Measurements from ENCODE around the gene ARHGEF16.

Gene ARHGEF16

GRCh38 chr1:3501856-3502640 lies 47.6 kb downstream of the ARHGEF16 start:
- H3K4me1 ChIP-seq (ENCODE audit: insufficient read depth, low read length): no peaks in the 10 kb centered on the region
- H3K36me3 ChIP-seq (ENCODE audit: insufficient read depth, low read length): no peaks in the 10 kb centered on the region
- no peak overlapping the region for H3K27ac ChIP-seq (ENCODE audit: low read depth, low read length)
- H3K9me3 ChIP-seq (ENCODE audit: insufficient read depth, low read depth, low read length): no peaks in the 10 kb centered on the region
- H3K9ac ChIP-seq (ENCODE audit: low read depth, low read length): no peak overlapping the region
- WGBS: 59% methylated on average over 23 of the region's 26 CpGs
- H3K4me3 ChIP-seq (ENCODE audit: low read length): no peak overlapping the region
- H3K27me3 ChIP-seq (ENCODE audit: insufficient read depth, low read length): no peaks in the 10 kb centered on the region

DNA sequence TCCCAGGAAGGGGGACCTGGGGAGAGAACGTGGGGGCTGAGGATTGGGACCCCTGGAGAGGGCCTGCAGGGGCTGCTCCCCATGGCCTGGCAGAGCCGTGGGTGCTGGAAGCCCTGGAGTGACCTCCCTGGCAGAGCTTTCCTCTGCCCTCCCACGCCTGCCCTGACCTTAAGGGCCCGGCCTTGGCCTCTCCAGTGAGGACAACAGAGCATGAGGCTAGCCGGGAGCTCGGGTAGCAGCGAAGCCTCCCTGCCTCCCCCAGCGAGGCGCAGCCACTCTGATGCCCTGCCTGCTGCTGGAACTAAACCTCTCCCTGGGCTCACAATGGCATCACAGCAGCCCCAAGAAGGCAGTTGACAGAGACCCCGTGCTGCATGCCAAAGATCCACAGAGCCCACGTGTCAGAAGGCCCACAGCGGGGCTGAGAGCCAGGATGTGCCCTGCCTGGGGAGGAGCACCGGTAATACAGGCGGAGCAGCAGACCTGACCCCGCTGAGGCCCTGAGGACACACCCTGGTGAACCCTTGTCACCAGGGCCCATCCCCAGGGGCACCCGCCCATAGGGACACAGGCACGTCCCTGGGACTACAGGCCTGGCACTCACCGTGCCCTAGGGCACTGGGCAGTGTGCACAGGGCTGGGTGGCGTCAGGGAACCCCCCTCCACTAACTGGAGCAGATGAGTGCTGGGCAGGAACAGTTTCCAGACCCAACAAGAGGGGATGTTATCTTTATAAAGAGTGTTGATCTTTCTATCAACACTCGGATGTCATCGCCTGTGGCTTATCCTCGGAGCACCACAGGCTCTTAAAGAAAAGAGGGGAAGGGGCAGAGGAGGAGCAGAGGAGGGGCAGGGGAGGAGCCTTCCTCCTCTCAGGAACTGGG lies 48.4 kb downstream of the ARHGEF16 start:
- no peak overlapping the region for H3K4me3 ChIP-seq (ENCODE audit: low read length)
- H3K9me3 ChIP-seq (ENCODE audit: insufficient read depth, low read depth, low read length): no peaks in the 10 kb centered on the region
- no peak overlapping the region for H3K9ac ChIP-seq (ENCODE audit: low read depth, low read length)
- H3K27me3 ChIP-seq (ENCODE audit: insufficient read depth, low read length): no peaks in the 10 kb centered on the region
- no peaks in the 10 kb centered on the region for H3K4me1 ChIP-seq (ENCODE audit: insufficient read depth, low read length)
- H3K36me3 ChIP-seq (ENCODE audit: insufficient read depth, low read length): no peaks in the 10 kb centered on the region
- 89% methylated on average over 22 of the region's 22 CpGs for WGBS
- no peak overlapping the region for H3K27ac ChIP-seq (ENCODE audit: low read depth, low read length)

DNA sequence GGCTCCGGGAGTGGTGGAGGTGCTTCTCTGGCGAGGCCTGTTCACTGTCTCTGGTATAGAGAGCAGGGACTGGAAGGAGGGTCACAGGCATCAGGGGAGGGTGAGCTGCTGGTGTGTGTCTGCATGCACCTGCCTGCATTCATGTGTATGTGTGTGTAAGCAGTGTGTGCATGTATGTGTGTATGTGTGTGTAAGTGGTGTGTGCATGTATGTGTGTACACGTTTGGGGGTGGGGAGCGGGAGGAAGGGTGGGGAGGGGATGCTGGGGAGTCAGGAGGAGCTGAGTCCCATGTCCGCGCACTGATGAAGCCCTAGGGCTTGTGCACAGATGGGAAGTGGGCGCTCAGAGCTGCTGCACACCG lies 49.0 kb downstream of the ARHGEF16 start:
- no peak overlapping the region for H3K27ac ChIP-seq (ENCODE audit: low read depth, low read length)
- no peaks in the 10 kb centered on the region for H3K36me3 ChIP-seq (ENCODE audit: insufficient read depth, low read length)

GRCh38 chr1:3504151-3504821 lies 49.8 kb downstream of the ARHGEF16 start:
- Histone ChIP-seq H3K9ac (ENCODE audit: low read depth, low read length) (no peak overlapping the region), H3K9me3 (ENCODE audit: insufficient read depth, low read depth, low read length) (no peaks in the 10 kb centered on the region), H3K36me3 (ENCODE audit: insufficient read depth, low read length) (no peaks in the 10 kb centered on the region), H3K27me3 (ENCODE audit: insufficient read depth, low read length) (no peaks in the 10 kb centered on the region), H3K4me3 (ENCODE audit: low read length) (no peak overlapping the region), H3K27ac (ENCODE audit: low read depth, low read length) (no peak overlapping the region), H3K4me1 (ENCODE audit: insufficient read depth, low read length) (no peaks in the 10 kb centered on the region)
- 92% methylated on average over 31 of the region's 31 CpGs for WGBS

More for the DNA sequence above, 49.0 kb downstream of the ARHGEF16 start:
- WGBS: 85% methylated on average over 8 of the region's 8 CpGs
- Histone ChIP-seq H3K9me3 (ENCODE audit: insufficient read depth, low read depth, low read length) (no peaks in the 10 kb centered on the region), H3K9ac (ENCODE audit: low read depth, low read length) (no peak overlapping the region), H3K27me3 (ENCODE audit: insufficient read depth, low read length) (no peaks in the 10 kb centered on the region), H3K4me3 (ENCODE audit: low read length) (no peak overlapping the region), H3K4me1 (ENCODE audit: insufficient read depth, low read length) (no peaks in the 10 kb centered on the region)

DNA sequence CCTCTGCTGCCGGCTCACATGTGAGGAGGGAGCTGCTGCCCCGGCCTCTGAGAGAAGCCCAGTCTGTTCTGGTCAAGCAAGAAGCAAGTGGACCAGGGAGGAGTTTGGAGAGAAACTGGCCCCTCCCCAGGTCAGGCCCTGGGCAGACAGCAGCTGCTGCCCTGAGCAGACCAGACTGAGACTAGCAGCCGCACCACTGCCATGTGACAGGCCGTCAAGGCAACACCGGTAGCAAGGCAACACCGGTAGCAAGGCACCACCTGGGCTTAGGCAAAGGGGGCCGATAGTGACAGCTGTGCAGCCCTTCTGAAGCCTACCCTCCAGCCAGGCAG lies 50.3 kb downstream of the ARHGEF16 start:
- 91% methylated on average over 7 of the region's 7 CpGs for WGBS
- Histone ChIP-seq H3K9ac (ENCODE audit: low read depth, low read length) (no peak overlapping the region), H3K4me3 (ENCODE audit: low read length) (no peak overlapping the region), H3K27me3 (ENCODE audit: insufficient read depth, low read length) (no peaks in the 10 kb centered on the region), H3K9me3 (ENCODE audit: insufficient read depth, low read depth, low read length) (no peaks in the 10 kb centered on the region), H3K36me3 (ENCODE audit: insufficient read depth, low read length) (no peaks in the 10 kb centered on the region), H3K4me1 (ENCODE audit: insufficient read depth, low read length) (no peaks in the 10 kb centered on the region), H3K27ac (ENCODE audit: low read depth, low read length) (no peak overlapping the region)

GRCh38 chr1:3505161-3505560 lies 50.7 kb downstream of the ARHGEF16 start:
- no peaks in the 10 kb centered on the region for H3K36me3 ChIP-seq (ENCODE audit: insufficient read depth, low read length)
- no peak overlapping the region for H3K9ac ChIP-seq (ENCODE audit: low read depth, low read length)
- WGBS: 88% methylated on average over 20 of the region's 20 CpGs
- no peaks in the 10 kb centered on the region for H3K27me3 ChIP-seq (ENCODE audit: insufficient read depth, low read length)
- H3K4me1 ChIP-seq (ENCODE audit: insufficient read depth, low read length): no peaks in the 10 kb centered on the region
- H3K27ac ChIP-seq (ENCODE audit: low read depth, low read length): no peak overlapping the region
- H3K9me3 ChIP-seq (ENCODE audit: insufficient read depth, low read depth, low read length): no peaks in the 10 kb centered on the region
- H3K4me3 ChIP-seq (ENCODE audit: low read length): no peak overlapping the region

- no peaks in the 10 kb centered on the region for H3K27me3 ChIP-seq (ENCODE audit: insufficient read depth, low read length)
- no peak overlapping the region for H3K27ac ChIP-seq (ENCODE audit: low read depth, low read length)
Measured at GRCh38 chr1:3506041-3506440, 51.6 kb downstream of the ARHGEF16 start.

DNA sequence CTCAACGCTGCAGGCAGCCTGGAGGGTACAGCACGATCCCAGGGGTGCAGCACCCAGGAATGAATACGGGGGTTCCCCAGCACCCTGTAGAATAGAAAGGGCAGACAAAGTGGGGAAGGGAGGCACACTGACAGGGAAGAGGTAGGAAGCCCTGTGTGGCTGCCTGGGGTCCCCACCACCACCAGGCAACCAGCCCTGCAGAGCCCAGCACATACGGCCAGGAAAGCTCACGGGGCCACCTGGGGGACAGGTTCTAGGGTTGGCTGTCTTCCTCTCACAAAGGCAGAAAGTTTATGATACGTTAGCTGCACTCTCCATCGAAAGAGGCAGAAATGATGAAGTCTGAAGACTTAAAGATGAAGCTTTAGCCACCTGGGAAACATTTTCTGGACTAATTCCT lies 52.5 kb downstream of the ARHGEF16 start:
- H3K4me3 ChIP-seq (ENCODE audit: low read length): no peak overlapping the region
- H3K9me3 ChIP-seq (ENCODE audit: insufficient read depth, low read depth, low read length): no peaks in the 10 kb centered on the region
- H3K36me3 ChIP-seq (ENCODE audit: insufficient read depth, low read length): no peaks in the 10 kb centered on the region
- no peaks in the 10 kb centered on the region for H3K27me3 ChIP-seq (ENCODE audit: insufficient read depth, low read length)
- no peak overlapping the region for H3K27ac ChIP-seq (ENCODE audit: low read depth, low read length)
- WGBS: 92% methylated on average over 7 of the region's 7 CpGs
- H3K4me1 ChIP-seq (ENCODE audit: insufficient read depth, low read length): no peaks in the 10 kb centered on the region
- no peak overlapping the region for H3K9ac ChIP-seq (ENCODE audit: low read depth, low read length)

More at GRCh38 chr1:3506041-3506440, 51.6 kb downstream of the ARHGEF16 start:
- H3K4me3 ChIP-seq (ENCODE audit: low read length): no peak overlapping the region
- H3K36me3 ChIP-seq (ENCODE audit: insufficient read depth, low read length): no peaks in the 10 kb centered on the region
- no peaks in the 10 kb centered on the region for H3K9me3 ChIP-seq (ENCODE audit: insufficient read depth, low read depth, low read length)
- no peaks in the 10 kb centered on the region for H3K4me1 ChIP-seq (ENCODE audit: insufficient read depth, low read length)
- no peak overlapping the region for H3K9ac ChIP-seq (ENCODE audit: low read depth, low read length)
- WGBS: 95% methylated on average over 15 of the region's 15 CpGs

GRCh38 chr1:3507636-3508275 lies 53.3 kb downstream of the ARHGEF16 start:
- WGBS: 92% methylated on average over 11 of the region's 11 CpGs
- Histone ChIP-seq H3K27ac (ENCODE audit: low read depth, low read length) (no peak overlapping the region), H3K27me3 (ENCODE audit: insufficient read depth, low read length) (no peaks in the 10 kb centered on the region)

DNA sequence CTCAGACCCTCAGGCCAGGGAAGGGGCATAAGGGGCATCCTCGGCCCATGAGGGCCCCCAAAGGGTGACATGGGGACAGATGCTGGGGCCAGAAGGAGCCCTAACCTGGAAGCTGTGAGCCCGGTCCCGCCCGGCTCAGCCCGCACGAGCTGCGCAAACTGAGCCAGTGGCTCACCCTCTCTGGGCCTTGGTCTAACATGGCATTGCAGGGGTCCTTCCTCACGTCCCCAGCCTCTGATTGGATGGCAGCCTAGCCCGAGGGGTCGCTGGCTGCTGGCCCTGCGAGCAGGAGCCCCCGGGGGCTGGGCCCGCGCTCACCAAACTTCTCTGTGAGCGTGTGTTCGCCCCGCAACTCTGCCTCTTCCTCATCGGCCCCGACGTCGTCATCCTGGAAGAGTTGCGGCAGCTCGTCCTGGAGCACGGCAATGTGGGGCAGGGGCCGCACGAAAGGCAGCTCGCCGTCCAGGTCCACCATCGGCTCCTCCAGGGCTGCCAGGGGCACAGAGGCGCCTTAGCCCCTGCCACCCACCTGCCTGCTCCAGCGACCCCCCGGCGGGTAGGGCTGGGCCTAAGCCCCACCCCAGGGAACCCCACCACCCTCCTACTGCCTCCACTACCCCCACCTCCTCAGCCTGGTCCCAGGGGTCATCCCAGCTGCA lies 54.4 kb downstream of the ARHGEF16 start:
- WGBS: 94% methylated on average over 33 of the region's 33 CpGs
- Histone ChIP-seq H3K27me3 (ENCODE audit: insufficient read depth, low read length) (no peaks in the 10 kb centered on the region), H3K4me3 (ENCODE audit: low read length) (no peak overlapping the region), H3K27ac (ENCODE audit: low read depth, low read length) (no peak overlapping the region), H3K36me3 (ENCODE audit: insufficient read depth, low read length) (no peaks in the 10 kb centered on the region), H3K9me3 (ENCODE audit: insufficient read depth, low read depth, low read length) (no peaks in the 10 kb centered on the region), H3K9ac (ENCODE audit: low read depth, low read length) (no peak overlapping the region), H3K4me1 (ENCODE audit: insufficient read depth, low read length) (no peaks in the 10 kb centered on the region)

More at GRCh38 chr1:3507636-3508275, 53.3 kb downstream of the ARHGEF16 start:
- H3K4me1 ChIP-seq (ENCODE audit: insufficient read depth, low read length): no peaks in the 10 kb centered on the region
- no peaks in the 10 kb centered on the region for H3K36me3 ChIP-seq (ENCODE audit: insufficient read depth, low read length)
- H3K9ac ChIP-seq (ENCODE audit: low read depth, low read length): no peak overlapping the region
- no peaks in the 10 kb centered on the region for H3K9me3 ChIP-seq (ENCODE audit: insufficient read depth, low read depth, low read length)
- no peak overlapping the region for H3K4me3 ChIP-seq (ENCODE audit: low read length)

All from HUES64 (cell line).